HEK293T (cell line): ENCODE data around the gene CTU1.

Source experiments
- CTCF ChIA-PET: fragments of 350-600 bp; formaldehyde crosslinking; extraction: SDS; loops from one replicate; lab custom pipeline; 2021; ENCODE audit warnings: antibody characterized with exemption, inconsistent platforms; lab: Yijun Ruan, JAX
- POLR2A ChIA-PET: fragments of 350-600 bp; formaldehyde crosslinking; extraction: SDS; loops from one replicate; lab custom pipeline; 2020; ENCODE audit warnings: antibody characterized with exemption, inconsistent platforms; lab: Yijun Ruan, JAX
- DNase-seq: peaks from one replicate; pipeline ENCODE4 v3.0.0; 2012; ENCODE audit warnings: mixed read lengths; ENCODE audit errors: extremely low spot score
- ARNT ChIP-seq: fragments of 450-650 bp; IDR thresholded peaks from 2 replicates; pipeline ENCODE4 v1.6.1; 2017; ENCODE audit warnings: mild to moderate bottlenecking
- BHLHE40 ChIP-seq: fragments of 450-650 bp; IDR thresholded peaks from 2 replicates; pipeline ENCODE4 v1.6.1; 2016; ENCODE audit warnings: mild to moderate bottlenecking, moderate library complexity, borderline replicate concordance
- CTBP1 ChIP-seq: fragments of 450-650 bp; IDR thresholded peaks from 2 replicates; pipeline ENCODE4 v1.6.1; 2016; ENCODE audit warnings: borderline replicate concordance
- ELF4 ChIP-seq: fragments of 450-650 bp; IDR thresholded peaks from 2 replicates; pipeline ENCODE4 v1.6.1; 2017; ENCODE audit warnings: antibody characterized with exemption
- FOXA1 ChIP-seq: fragments of 450-650 bp; IDR thresholded peaks from 2 replicates; pipeline ENCODE4 v1.6.1; 2016; ENCODE audit warnings: mild to moderate bottlenecking
- FOXK2 ChIP-seq: fragments of 450-650 bp; IDR thresholded peaks from 2 replicates; pipeline ENCODE4 v1.6.1; 2016; ENCODE audit warnings: mild to moderate bottlenecking
- HDGF ChIP-seq: fragments of 450-650 bp; IDR thresholded peaks from 2 replicates; pipeline ENCODE4 v1.6.1; 2017; ENCODE audit warnings: antibody characterized with exemption, borderline replicate concordance
- L3MBTL2 ChIP-seq: fragments of 450-650 bp; conservative IDR thresholded peaks from 2 replicates; pipeline ENCODE4 v1.6.1; 2016; ENCODE audit warnings: mild to moderate bottlenecking
- LEF1 ChIP-seq: fragments of 450-650 bp; IDR thresholded peaks from 2 replicates; pipeline ENCODE4 v1.6.1; 2017; ENCODE audit warnings: mild to moderate bottlenecking, borderline replicate concordance
- NFRKB ChIP-seq: fragments of 450-650 bp; IDR thresholded peaks from 2 replicates; pipeline ENCODE4 v1.6.1; 2016; ENCODE audit warnings: mild to moderate bottlenecking, moderate library complexity
- SP1 ChIP-seq: fragments of 450-650 bp; IDR thresholded peaks from 2 replicates; pipeline ENCODE4 v1.6.1; 2017
- SUZ12 ChIP-seq: fragments of 450-650 bp; IDR thresholded peaks from 2 replicates; pipeline ENCODE4 v1.6.1; 2016; ENCODE audit warnings: mild to moderate bottlenecking
- TARDBP ChIP-seq: fragments of 450-650 bp; IDR thresholded peaks from 2 replicates; pipeline ENCODE4 v1.6.1; 2016
- ZNF384 ChIP-seq: fragments of 450-650 bp; IDR thresholded peaks from 2 replicates; pipeline ENCODE4 v1.6.1; 2016
- TF ChIP-seq, protein P1 (sequence below): fragments of 450-650 bp; IDR thresholded peaks from 2 replicates; pipeline ENCODE4 v1.6.1; 2016

Gene CTU1

DNA sequence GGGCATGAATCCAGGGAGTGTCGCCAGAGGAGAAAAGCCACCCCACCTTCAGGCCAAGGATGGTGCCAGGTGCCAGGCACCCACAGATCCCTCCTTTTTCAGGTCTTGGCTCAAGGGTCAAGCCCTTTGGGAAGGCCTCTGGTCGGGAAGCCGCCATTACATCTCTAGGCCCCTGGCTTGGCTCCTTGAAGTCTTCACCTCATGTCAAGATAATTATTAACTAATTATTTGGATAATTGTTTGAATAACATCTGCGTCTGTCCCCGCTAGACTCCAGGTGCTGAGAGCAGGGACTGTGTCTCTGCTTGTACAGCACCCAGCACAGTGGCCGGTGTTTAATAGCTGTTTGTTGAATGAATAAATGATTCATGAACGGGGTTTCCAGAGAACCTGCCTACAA lies 44.5 kb downstream of the CTU1 start:
- DNase-seq, result no peak
- POLR2A ChIA-PET, result no interaction called here
- CTCF ChIA-PET, result no interaction called here
- TF ChIP-seq NFRKB, result no peak
- TF ChIP-seq ELF4, result no peak
- TF ChIP-seq FOXA1, result no peak
- no peak for TF ChIP-seq TARDBP
- TF ChIP-seq ZNF384, result no peak
- no peak for TF ChIP-seq ARNT
- TF ChIP-seq SUZ12, result no peak
- no peak for TF ChIP-seq CTBP1
- no peak for TF ChIP-seq BHLHE40

DNA sequence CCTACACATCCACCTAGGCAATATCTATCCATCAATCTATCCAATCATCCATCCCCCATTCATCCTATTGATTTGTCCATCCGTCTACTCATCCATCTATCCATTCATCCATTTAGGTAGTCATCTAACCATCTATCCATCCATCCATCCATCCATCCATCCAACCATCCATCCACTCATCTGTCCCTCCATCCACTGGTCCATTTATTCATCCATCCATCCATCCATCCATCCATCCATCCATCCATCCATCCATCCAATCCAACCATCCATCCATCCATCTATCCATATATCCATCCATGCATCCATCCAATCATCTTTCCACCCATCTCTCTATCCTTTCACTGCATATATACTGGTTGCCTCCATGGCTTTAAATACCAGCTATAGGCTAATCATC lies 47.2 kb downstream of the CTU1 start:
- ChIA-PET CTCF (no interaction called here), POLR2A (no interaction called here)
- TF ChIP-seq L3MBTL2, result no peak
- TF ChIP-seq SP1, result no peak
- TF ChIP-seq, protein P1, sequence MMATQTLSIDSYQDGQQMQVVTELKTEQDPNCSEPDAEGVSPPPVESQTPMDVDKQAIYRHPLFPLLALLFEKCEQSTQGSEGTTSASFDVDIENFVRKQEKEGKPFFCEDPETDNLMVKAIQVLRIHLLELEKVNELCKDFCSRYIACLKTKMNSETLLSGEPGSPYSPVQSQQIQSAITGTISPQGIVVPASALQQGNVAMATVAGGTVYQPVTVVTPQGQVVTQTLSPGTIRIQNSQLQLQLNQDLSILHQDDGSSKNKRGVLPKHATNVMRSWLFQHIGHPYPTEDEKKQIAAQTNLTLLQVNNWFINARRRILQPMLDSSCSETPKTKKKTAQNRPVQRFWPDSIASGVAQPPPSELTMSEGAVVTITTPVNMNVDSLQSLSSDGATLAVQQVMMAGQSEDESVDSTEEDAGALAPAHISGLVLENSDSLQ, result no peak
- TF ChIP-seq NFRKB, result no peak
- TF ChIP-seq SUZ12, result no peak
- TF ChIP-seq FOXA1, result no peak
- no peak for TF ChIP-seq ELF4
- no peak for TF ChIP-seq CTBP1
- TF ChIP-seq BHLHE40, result no peak
- TF ChIP-seq FOXK2, result no peak
- no peak for TF ChIP-seq LEF1
- TF ChIP-seq HDGF, result no peak
- no peak for TF ChIP-seq ZNF384
- no peak for DNase-seq

DNA sequence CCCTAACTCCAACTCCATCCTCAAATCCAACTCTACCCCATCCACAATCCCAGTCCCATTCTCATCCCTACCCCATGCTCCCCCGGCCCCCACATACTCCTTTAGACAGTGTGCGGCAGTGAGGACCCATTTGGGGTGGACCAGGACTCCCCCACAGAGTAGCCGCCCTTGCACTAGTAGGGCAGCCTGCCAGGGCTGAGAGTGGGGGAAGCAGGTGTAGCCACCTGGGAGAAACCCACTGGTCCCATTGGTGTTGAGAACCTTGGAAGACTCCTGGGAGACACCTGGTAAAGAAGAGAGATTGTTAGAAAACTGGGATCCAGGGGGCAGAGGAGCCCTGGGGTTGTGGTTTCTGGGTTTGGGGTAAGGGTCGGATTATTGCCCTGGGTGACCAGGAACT lies 47.9 kb downstream of the CTU1 start:
- CTCF ChIA-PET, result no interaction called here
- DNase-seq, result no peak

DNA sequence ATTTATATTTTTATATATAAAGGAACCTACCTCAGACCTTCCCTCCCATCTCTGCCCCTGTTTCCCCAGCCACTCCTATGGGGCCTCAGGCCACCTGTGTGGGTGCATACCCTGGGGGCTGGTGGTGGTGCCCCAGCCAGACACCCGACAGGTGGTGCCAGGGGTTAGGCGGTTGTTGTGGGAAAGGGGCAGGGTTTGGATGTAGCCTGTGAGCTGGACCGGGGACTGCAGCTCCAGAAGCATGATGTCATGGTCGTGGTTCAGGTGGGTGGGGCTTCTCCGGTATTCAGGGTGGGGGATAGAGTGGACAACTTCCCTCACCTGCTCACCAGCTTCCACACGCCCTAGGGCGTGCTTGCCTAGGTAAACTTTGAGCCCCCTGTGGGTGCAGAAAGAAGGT lies 48.5 kb downstream of the CTU1 start:
- TF ChIP-seq CTBP1 (no peak), ARNT (no peak), SP1 (no peak)
- ChIA-PET CTCF (no interaction called here), POLR2A (no interaction called here)
- no peak for DNase-seq

More for the DNA sequence above, 47.9 kb downstream of the CTU1 start:
- POLR2A ChIA-PET, result no interaction called here
- no peak for TF ChIP-seq NFRKB
- TF ChIP-seq ARNT, result no peak
- no peak for TF ChIP-seq HDGF
- TF ChIP-seq FOXA1, result no peak
- TF ChIP-seq L3MBTL2, result no peak
- no peak for TF ChIP-seq BHLHE40
- TF ChIP-seq LEF1, result no peak
- TF ChIP-seq SP1, result no peak
- no peak for TF ChIP-seq ZNF384
- TF ChIP-seq ELF4, result no peak

DNA sequence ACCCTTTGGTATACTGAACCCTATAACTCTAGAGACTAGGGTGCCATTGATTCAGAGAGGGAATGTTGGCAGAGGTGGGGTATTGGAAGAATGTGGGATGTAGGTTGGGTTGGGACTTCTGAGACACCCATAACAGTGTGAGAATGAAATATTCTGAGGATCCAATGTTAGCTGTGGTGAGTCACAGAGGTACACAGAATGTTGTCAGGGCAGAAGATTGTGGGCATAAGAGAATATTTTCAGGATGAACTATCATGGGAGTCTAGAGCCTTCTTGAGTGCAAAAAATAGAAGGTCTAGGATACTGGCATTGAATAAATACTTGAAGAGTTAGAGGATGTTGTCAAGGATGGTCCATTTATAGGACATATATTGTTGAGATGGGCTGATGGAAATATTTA lies 52.3 kb downstream of the CTU1 start:
- CTCF ChIA-PET, result no interaction called here
- TF ChIP-seq ARNT (no peak), LEF1 (no peak), HDGF (no peak), ELF4 (no peak)
- POLR2A ChIA-PET, result no interaction called here
- DNase-seq, result no peak
